ENCODE data around the gene SNRPB. TPM values are rescaled to one million over a fixed set of nuclear protein-coding genes. Genes with fewer than 3 reads are reported as not detected.

The SNRPB gene
- total and polyA plus RNA-seq, 2 of the 13 experiments (the other 11 are each of a cell fraction or from before 2014, with no cell fraction given): 473 to 844 TPM

DNA sequence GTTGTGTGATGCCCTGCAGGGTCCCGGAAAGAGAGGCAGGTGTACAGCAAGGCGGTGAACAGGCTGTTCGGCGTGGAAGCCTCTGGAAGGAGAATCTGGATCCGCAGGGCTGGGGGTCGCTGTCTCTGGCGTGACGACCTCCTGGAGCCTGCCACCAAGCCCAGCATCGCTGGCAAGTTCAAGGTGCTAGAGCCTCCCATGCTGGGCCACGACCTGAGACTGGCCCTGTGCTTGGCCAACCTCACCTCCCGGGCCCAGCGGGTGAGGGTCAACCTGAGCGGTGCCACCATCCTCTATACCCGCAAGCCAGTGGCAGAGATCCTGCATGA is 53.4 kb downstream of the SNRPB start (continued):
- TF ChIP-seq KAT2B (IDR thresholded peaks at IDR 0.05; ENCODE audit: borderline replicate concordance, low read depth, low read length) (no peak), ZNF207 (IDR thresholded peaks at IDR 0.05; ENCODE audit: borderline replicate concordance) (no peak), MXD3 (CRISPR knock-in tag; IDR thresholded peaks at IDR 0.05) (no peak), ZNF407 (CRISPR knock-in tag; IDR thresholded peaks at IDR 0.05; ENCODE audit: not compliant biosample characterization) (no peak)
